Measurements from ENCODE around the gene KCNK2. TPM values are rescaled to one million over a fixed set of nuclear protein-coding genes. Genes with fewer than 3 reads are reported as not detected.

Gene KCNK2
- total RNA-seq, 4 donors from 2014 or later: 0.32 to 0.41 TPM; not detected in 2

GRCh38 chr1:215181518-215181917, 99.0 kb downstream of the KCNK2 start:
- no peak for TF ChIP-seq EP300 (IDR thresholded peaks at IDR 0.05; ENCODE audit: low read depth)
- TF ChIP-seq CTCF (IDR thresholded peaks at IDR 0.05): no peak
- no peak for TF ChIP-seq POLR2A (IDR thresholded peaks at IDR 0.05)
- TF ChIP-seq POLR2AphosphoS5 (IDR thresholded peaks at IDR 0.05): no peak
- intact Hi-C loops (cut with DNase I; ENCODE audit: low total_unique reads): no loop called here
- Histone ChIP-seq H3K4me3 (no peak overlapping the region), H3K9me3 (peaks cover 0 to 7% of the 10 kb centered on the region in 2 donors), H3K27ac (no peak overlapping the region), H3K36me3 (no peaks in the 10 kb centered on the region), H3K27me3 (no peaks in the 10 kb centered on the region), H3K4me1 (no peaks in the 10 kb centered on the region)
- DNase-seq: no peak
- 62 to 70% methylated on average over 1 to 3 of the region's 3 CpGs for WGBS, 2 donors (ENCODE audit: low coverage in 1 of 2)
- in situ Hi-C loops (cut with MboI; ENCODE audit: low pct_ligation_motif_present in 1 of 4, low pct_unique_long_range_greater_than_20kb in 1 of 4, low sequenced_read_pairs in 3 of 4): no loop called here

- H3K9me3 ChIP-seq: peaks cover 0 to 4% of the 10 kb centered on the region in 2 donors
- intact Hi-C loops (cut with DNase I; ENCODE audit: low total_unique reads) (no loop called here), in situ Hi-C loops (cut with MboI; ENCODE audit: low pct_ligation_motif_present in 1 of 4, low pct_unique_long_range_greater_than_20kb in 1 of 4, low sequenced_read_pairs in 3 of 4) (no loop called here)
- TF ChIP-seq CTCF (IDR thresholded peaks at IDR 0.05) (no peak), POLR2A (IDR thresholded peaks at IDR 0.05) (no peak), POLR2AphosphoS5 (IDR thresholded peaks at IDR 0.05) (no peak), EP300 (IDR thresholded peaks at IDR 0.05; ENCODE audit: low read depth) (no peak)
- no peaks in the 10 kb centered on the region for H3K27me3 ChIP-seq
- H3K4me3 ChIP-seq: no peak overlapping the region
- H3K27ac ChIP-seq: no peak overlapping the region
- 48 to 70% methylated on average over 2 of the region's 2 CpGs for WGBS, 2 donors (ENCODE audit: low coverage in 1 of 2)
- H3K4me1 ChIP-seq: no peaks in the 10 kb centered on the region
- no peaks in the 10 kb centered on the region for H3K36me3 ChIP-seq
- no peak for DNase-seq
Measured at GRCh38 chr1:215185067-215185620, 102.6 kb downstream of the KCNK2 start.

GRCh38 chr1:215188302-215188950, 105.9 kb downstream of the KCNK2 start:
- H3K27ac ChIP-seq: no peak overlapping the region
- H3K27me3 ChIP-seq: no peaks in the 10 kb centered on the region
- no peak overlapping the region for H3K4me3 ChIP-seq
- no peaks in the 10 kb centered on the region for H3K36me3 ChIP-seq
- DNase-seq: no peak
- intact Hi-C loops (cut with DNase I; ENCODE audit: low total_unique reads) (no loop called here), in situ Hi-C loops (cut with MboI; ENCODE audit: low pct_ligation_motif_present in 1 of 4, low pct_unique_long_range_greater_than_20kb in 1 of 4, low sequenced_read_pairs in 3 of 4) (no loop called here)
- H3K4me1 ChIP-seq: no peaks in the 10 kb centered on the region
- TF ChIP-seq EP300 (IDR thresholded peaks at IDR 0.05; ENCODE audit: low read depth): no peak
- no peak for TF ChIP-seq CTCF (IDR thresholded peaks at IDR 0.05)
- no peak for TF ChIP-seq POLR2A (IDR thresholded peaks at IDR 0.05)
- no peak for TF ChIP-seq POLR2AphosphoS5 (IDR thresholded peaks at IDR 0.05)
- H3K9me3 ChIP-seq: no peaks in the 10 kb centered on the region

GRCh38 chr1:215192306-215192705, 109.8 kb downstream of the KCNK2 start:
- in situ Hi-C loops (cut with MboI; ENCODE audit: low pct_ligation_motif_present in 1 of 4, low pct_unique_long_range_greater_than_20kb in 1 of 4, low sequenced_read_pairs in 3 of 4): no loop called here
- no peak for DNase-seq
- Histone ChIP-seq H3K4me3 (no peak overlapping the region), H3K4me1 (no peaks in the 10 kb centered on the region), H3K27me3 (no peaks in the 10 kb centered on the region), H3K36me3 (no peaks in the 10 kb centered on the region), H3K27ac (no peak overlapping the region), H3K9me3 (no peaks in the 10 kb centered on the region)
- no peak for TF ChIP-seq CTCF (IDR thresholded peaks at IDR 0.05)
- no peak for TF ChIP-seq POLR2AphosphoS5 (IDR thresholded peaks at IDR 0.05)
- no peak for TF ChIP-seq EP300 (IDR thresholded peaks at IDR 0.05; ENCODE audit: low read depth)
- TF ChIP-seq POLR2A (IDR thresholded peaks at IDR 0.05): no peak
- intact Hi-C loops (cut with DNase I; ENCODE audit: low total_unique reads): no loop called here
